Measurements from ENCODE around the gene MSTN. TPM values are rescaled to one million over a fixed set of nuclear protein-coding genes. Genes with fewer than 3 reads are reported as not detected.

MSTN gene
- total and polyA plus RNA-seq, 2 of the 4 experiments (the other 2 are of a cell fraction) = under 0.01 TPM; not detected in 1

DNA sequence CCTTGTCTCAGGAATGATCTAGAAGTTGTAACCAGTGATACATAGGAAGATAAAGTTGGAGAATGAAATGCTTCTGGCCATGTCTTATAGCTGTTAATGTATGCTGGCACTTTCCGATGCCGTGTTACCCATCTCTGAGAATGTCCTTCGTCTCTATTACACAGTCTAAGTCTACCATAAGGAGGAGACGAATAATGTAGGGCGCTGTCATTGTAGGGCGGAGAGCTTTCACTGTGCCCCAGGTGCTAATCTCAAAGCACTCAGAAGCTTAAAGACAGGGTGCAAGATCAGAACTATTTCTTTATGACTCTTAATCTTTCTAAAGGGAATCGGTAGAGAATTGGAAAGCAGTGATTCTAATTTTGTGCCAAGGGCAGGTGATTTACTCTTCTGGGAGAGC is 48.2 kb upstream of the MSTN start:
- TF ChIP-seq POLR2A (IDR thresholded peaks at IDR 0.05; ENCODE audit: low read depth, low read length) (no peak), RCOR1 (IDR thresholded peaks at IDR 0.05; ENCODE audit: insufficient replicate concordance, low read length) (no peak), NFE2L2 (IDR thresholded peaks at IDR 0.05; ENCODE audit: low read depth, low read length) (no peak), MAZ (IDR thresholded peaks at IDR 0.05; ENCODE audit: borderline replicate concordance, low read depth, low read length) (no peak), RFX5 (IDR thresholded peaks at IDR 0.05; ENCODE audit: low read depth, low read length) (no peak), SMC3 (IDR thresholded peaks at IDR 0.05; ENCODE audit: low read depth, low read length) (no peak)
- TF ChIP-seq, protein P1, sequence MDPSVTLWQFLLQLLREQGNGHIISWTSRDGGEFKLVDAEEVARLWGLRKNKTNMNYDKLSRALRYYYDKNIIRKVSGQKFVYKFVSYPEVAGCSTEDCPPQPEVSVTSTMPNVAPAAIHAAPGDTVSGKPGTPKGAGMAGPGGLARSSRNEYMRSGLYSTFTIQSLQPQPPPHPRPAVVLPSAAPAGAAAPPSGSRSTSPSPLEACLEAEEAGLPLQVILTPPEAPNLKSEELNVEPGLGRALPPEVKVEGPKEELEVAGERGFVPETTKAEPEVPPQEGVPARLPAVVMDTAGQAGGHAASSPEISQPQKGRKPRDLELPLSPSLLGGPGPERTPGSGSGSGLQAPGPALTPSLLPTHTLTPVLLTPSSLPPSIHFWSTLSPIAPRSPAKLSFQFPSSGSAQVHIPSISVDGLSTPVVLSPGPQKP (IDR thresholded peaks at IDR 0.05; ENCODE audit: borderline replicate concordance, low read depth, low read length) = no peak
- Histone ChIP-seq H3K27me3 (ENCODE audit: control insufficient read depth, insufficient read depth, low read length) (no peaks in the 10 kb centered on the region), H3K4ac (ENCODE audit: low read depth, low read length) (no peak overlapping the region), H4K91ac (ENCODE audit: insufficient read depth, low read depth, low read length) (no peak overlapping the region), H4K20me1 (ENCODE audit: insufficient read depth, low read length) (no peaks in the 10 kb centered on the region), H4K5ac (ENCODE audit: low read depth, low read length) (no peak overlapping the region), H3K4me2 (ENCODE audit: low read depth, low read length) (no peak overlapping the region), H3K27ac (ENCODE audit: insufficient read depth, low read length) (no peak overlapping the region), H4K8ac (ENCODE audit: low read depth in 2 of 2, low read length in 2 of 2) (no peak overlapping the region), H3K9me1 (ENCODE audit: insufficient read depth, low read length) (no peaks in the 10 kb centered on the region), H3K9ac (ENCODE audit: low read depth, low read length) (no peak overlapping the region), H3K56ac (ENCODE audit: extremely low read depth, insufficient read depth, low read length) (no peak overlapping the region), H2BK15ac (ENCODE audit: low read depth, low read length) (no peak overlapping the region), H2AK5ac (ENCODE audit: low read depth, low read length) (no peak overlapping the region), H3K9me3 (ENCODE audit: control insufficient read depth, insufficient read depth, low read length) (no peaks in the 10 kb centered on the region), H3K79me1 (ENCODE audit: low read depth in 1 of 2, low read length in 2 of 2) (no peaks in the 10 kb centered on the region), H2AFZ (replicated peaks; ENCODE audit: low read length, poor library complexity) (no peak overlapping the region), H2BK20ac (ENCODE audit: low read depth, low read length) (no peak overlapping the region), H2AK9ac (replicated peaks; ENCODE audit: low read depth, low read length, poor library complexity) (no peak overlapping the region), H3K23ac (ENCODE audit: low read depth, low read length) (no peak overlapping the region), H3K4me1 (ENCODE audit: control insufficient read depth, insufficient read depth, low read length) (0 out of 2 replicates have a peak, but pooled peaks cover 2% of the 10 kb centered on the region), H3K18ac (ENCODE audit: low read depth, low read length) (no peak overlapping the region), H3K14ac (replicated peaks; ENCODE audit: low read depth, low read length) (no peak overlapping the region), H3K36me3 (ENCODE audit: control insufficient read depth, insufficient read depth, low read length) (no peaks in the 10 kb centered on the region), H2BK5ac (ENCODE audit: low read depth, low read length, poor library complexity, severe bottlenecking) (no peak overlapping the region), H2BK120ac (ENCODE audit: low read depth, low read length) (no peak overlapping the region), H3K4me3 (ENCODE audit: insufficient read depth, low read depth, low read length) (no peak overlapping the region)
- POLR2A ChIA-PET (ENCODE audit: unreplicated experiment) = no interaction called here
- dilution Hi-C loops (cut with HindIII; ENCODE audit: low sequenced_read_pairs, unreplicated experiment) = no loop called here
- intact Hi-C loops (cut with micrococcal nuclease) = no loop called here
- no TSS peak for BruUV-seq (replicated peaks)
- in situ Hi-C loops (cut with MboI; ENCODE audit: low sequenced_read_pairs) = no loop called here
- WGBS, 2 experiments (ENCODE audit: extremely low coverage in 2 of 2, insufficient read length in 1 of 2) = no CpG with 5 or more reads among the region's 7 CpGs
- DNase-seq = no peak
- CTCF ChIA-PET = interaction anchor here (0.7 to 1.0 kb wide), 2 partner anchors 12 to 95 kb away, joined by 3 read pairs; no protein-coding TSS in a partner anchor
- ATAC-seq (ENCODE audit: low read depth) = no peak
